Bronchial epithelial cell (primary cell): Measurements from ENCODE around the gene WWC2. TPM values are rescaled to one million over a fixed set of nuclear protein-coding genes. Genes with fewer than 3 reads are reported as not detected.

ENCODE experiments used
- DNase-seq: peaks from one replicate; pipeline ENCODE4 v3.0.0-alpha.2; 2010; ENCODE audit warnings: low read depth
- FAIRE-seq: peaks from 2 replicates; lab custom pipeline; 2011; peaks lifted over from hg19 to GRCh38; lab: Jason Lieb, UNC
- H3K27me3 ChIP-seq: 2 replicates; pipeline ENCODE4 v1.5.1; 2011; ENCODE audit warnings: low read length; ENCODE audit not compliant: control insufficient read depth, insufficient read depth
- H3K36me3 ChIP-seq: 2 replicates; pipeline ENCODE4 v1.5.1; 2011; ENCODE audit warnings: low read length; ENCODE audit not compliant: control insufficient read depth, insufficient read depth
- H3K4me3 ChIP-seq: 2 replicates; pipeline ENCODE4 v1.5.1; 2011; ENCODE audit warnings: mild to moderate bottlenecking, low read depth, low read length, control low read depth
- total RNA-seq: library from RNA; depleted of rRNA; stranded (reverse); fragments of >200 nt; gene quantifications from 2 replicates; pipeline ENCODE4 v1.2.1, GENCODE V29; 2014
- TF ChIP-seq, protein P1 (sequence below): IDR thresholded peaks from 2 replicates; pipeline ENCODE4 v1.5.1; 2011; ENCODE audit warnings: mild to moderate bottlenecking, moderate library complexity, low read length, control low read depth, inconsistent platforms; ENCODE audit not compliant: insufficient read depth, severe bottlenecking

WWC2 gene
- total RNA-seq, 1 donor from 2014 or later, result 13.2 TPM

DNA sequence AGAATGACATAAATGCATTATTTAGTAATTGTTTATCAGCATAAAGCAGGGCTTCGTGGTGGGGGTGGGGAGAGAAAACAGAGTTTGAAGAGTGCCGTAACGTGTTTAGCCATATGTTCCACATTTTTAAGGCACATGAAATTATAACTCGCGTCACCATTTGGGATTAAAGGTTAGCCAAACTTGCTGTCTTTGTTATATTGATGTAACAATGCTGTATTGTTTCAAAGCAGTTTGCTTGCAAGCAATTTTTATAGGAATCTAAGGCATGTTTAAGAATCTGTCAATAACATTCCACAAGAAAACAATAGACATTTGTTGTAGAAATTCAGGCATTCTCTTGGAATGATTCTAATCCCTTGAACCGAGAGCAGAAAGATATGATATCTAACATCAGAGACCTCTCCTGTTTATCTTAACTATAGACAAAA, 142.7 kb downstream of the WWC2 start:
- H3K36me3 ChIP-seq, result no peaks in the 10 kb centered on the region
- H3K27me3 ChIP-seq, result no peaks in the 10 kb centered on the region
- FAIRE-seq (no peak), DNase-seq (no peak)
- TF ChIP-seq, protein P1, sequence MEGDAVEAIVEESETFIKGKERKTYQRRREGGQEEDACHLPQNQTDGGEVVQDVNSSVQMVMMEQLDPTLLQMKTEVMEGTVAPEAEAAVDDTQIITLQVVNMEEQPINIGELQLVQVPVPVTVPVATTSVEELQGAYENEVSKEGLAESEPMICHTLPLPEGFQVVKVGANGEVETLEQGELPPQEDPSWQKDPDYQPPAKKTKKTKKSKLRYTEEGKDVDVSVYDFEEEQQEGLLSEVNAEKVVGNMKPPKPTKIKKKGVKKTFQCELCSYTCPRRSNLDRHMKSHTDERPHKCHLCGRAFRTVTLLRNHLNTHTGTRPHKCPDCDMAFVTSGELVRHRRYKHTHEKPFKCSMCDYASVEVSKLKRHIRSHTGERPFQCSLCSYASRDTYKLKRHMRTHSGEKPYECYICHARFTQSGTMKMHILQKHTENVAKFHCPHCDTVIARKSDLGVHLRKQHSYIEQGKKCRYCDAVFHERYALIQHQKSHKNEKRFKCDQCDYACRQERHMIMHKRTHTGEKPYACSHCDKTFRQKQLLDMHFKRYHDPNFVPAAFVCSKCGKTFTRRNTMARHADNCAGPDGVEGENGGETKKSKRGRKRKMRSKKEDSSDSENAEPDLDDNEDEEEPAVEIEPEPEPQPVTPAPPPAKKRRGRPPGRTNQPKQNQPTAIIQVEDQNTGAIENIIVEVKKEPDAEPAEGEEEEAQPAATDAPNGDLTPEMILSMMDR, result no peak
- H3K4me3 ChIP-seq, result no peak overlapping the region

DNA sequence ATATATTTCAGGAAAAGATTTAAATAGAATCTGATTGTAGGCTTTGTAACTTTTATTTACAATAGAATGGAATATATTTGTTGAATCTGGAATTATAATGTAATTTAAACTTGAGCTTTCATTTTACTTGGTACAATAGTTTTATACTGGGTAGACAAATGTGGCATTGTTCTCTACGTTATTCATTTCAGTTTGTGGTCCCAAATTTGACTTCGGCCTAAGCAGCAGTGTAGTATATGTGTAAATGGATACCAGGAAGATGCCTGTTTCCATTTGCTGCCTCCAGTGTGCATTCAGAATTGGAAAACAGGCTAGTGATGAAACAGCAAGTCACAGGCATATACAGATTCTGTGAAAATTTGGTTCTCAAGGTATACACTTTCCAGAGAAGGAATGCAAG, 143.2 kb downstream of the WWC2 start:
- FAIRE-seq (no peak), DNase-seq (no peak)
- H3K4me3 ChIP-seq, result no peak overlapping the region
- TF ChIP-seq, protein P1, result no peak
- H3K36me3 ChIP-seq, result no peaks in the 10 kb centered on the region
- H3K27me3 ChIP-seq, result no peaks in the 10 kb centered on the region

DNA sequence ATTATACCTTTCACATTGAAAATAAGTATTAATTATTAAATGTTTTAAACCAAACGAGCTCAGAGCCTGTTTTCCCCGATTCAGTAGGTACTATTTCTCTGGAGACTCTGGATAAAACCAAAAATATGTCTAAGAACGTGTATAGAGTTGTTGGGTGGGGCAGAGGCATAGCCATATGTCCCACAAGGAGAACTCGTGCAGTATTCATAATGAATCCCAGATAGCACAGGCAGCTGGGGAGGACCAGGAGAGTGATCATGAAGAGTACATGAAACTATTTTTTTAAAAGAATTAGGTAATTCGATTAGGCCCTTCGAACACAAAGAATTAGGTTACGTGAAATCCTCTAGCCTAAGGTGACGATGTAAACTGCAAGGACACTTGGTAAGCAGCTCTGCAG, 145.0 kb downstream of the WWC2 start:
- H3K4me3 ChIP-seq, result no peak overlapping the region
- no peaks in the 10 kb centered on the region for H3K27me3 ChIP-seq
- TF ChIP-seq, protein P1, result no peak
- no peak for FAIRE-seq
- H3K36me3 ChIP-seq, result no peaks in the 10 kb centered on the region
- no peak for DNase-seq

DNA sequence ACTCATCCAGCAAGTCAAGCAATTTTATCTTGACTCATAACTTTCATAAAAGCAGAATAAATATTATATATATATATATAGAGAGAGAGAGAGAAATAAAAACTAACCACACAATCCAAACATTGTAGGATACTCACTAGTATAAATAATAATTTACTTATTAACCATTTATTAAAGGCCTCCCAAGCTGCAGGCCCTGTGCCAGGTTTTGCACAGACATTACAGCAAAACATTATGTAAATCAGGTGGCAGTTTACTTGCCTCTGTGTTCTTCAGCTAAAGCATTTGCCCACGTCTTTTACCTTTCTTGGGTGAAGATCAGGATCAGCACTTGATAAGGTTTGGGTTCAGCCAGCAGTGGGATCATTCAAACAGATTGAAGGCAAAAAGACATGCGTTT, 145.4 kb downstream of the WWC2 start:
- FAIRE-seq (no peak), DNase-seq (no peak)
- Histone ChIP-seq H3K27me3 (no peaks in the 10 kb centered on the region), H3K36me3 (no peaks in the 10 kb centered on the region), H3K4me3 (no peak overlapping the region)
- TF ChIP-seq, protein P1, result no peak

DNA sequence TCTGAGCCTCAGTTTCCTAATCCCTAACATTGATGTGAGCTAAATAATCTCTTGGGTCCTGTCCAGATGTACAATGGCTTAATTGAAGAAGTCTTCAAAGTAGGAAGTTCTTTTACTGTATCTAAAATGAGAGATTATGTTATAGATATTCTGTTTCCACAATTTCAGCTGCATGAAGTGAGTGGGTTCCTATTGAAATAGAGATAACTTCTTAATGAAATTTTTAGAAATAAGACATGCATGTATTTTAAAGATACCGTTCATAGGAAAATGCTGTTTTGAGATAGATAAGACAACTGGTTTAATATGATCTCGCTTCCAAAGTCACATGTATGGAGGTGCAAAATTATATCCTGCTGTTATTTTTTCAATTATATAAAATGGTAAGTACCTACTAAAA, 149.1 kb downstream of the WWC2 start:
- DNase-seq (no peak), FAIRE-seq (no peak)
- Histone ChIP-seq H3K4me3 (no peak overlapping the region), H3K36me3 (peaks cover 5% of the 10 kb centered on the region), H3K27me3 (no peaks in the 10 kb centered on the region)
- TF ChIP-seq, protein P1, result no peak

DNA sequence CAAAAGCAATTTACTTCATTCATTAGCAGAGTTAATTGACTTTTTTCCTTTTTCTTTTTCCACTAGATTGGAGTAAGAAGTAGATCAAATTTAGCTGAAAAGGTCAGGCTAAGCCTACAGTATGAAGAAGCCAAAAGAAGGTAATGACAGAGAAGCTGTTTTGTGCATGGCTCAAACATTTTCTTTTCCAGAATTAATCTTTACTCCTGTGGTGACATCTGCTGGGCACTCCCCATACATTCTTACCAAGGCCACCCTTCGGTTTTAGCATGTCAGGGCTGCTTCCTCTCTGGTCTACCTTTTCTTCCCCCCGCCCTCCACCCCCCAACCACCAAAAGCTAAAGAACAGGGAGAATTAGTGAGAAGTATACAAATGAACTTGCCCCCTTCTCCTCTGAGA, 150.8 kb downstream of the WWC2 start:
- H3K36me3 ChIP-seq, result peaks cover 5% of the 10 kb centered on the region
- FAIRE-seq, result no peak

More for the DNA sequence above, 150.8 kb downstream of the WWC2 start:
- TF ChIP-seq, protein P1, result peak; percentile 43
- peak; percentile 27 for DNase-seq
- no peaks in the 10 kb centered on the region for H3K27me3 ChIP-seq
- no peak overlapping the region for H3K4me3 ChIP-seq
